ENCODE measurements around the gene AGMAT. TPM values are rescaled to one million over a fixed set of nuclear protein-coding genes. Genes with fewer than 3 reads are reported as not detected.

The AGMAT gene
- total RNA-seq, 1 donor from 2014 or later = 0.86 TPM

DNA sequence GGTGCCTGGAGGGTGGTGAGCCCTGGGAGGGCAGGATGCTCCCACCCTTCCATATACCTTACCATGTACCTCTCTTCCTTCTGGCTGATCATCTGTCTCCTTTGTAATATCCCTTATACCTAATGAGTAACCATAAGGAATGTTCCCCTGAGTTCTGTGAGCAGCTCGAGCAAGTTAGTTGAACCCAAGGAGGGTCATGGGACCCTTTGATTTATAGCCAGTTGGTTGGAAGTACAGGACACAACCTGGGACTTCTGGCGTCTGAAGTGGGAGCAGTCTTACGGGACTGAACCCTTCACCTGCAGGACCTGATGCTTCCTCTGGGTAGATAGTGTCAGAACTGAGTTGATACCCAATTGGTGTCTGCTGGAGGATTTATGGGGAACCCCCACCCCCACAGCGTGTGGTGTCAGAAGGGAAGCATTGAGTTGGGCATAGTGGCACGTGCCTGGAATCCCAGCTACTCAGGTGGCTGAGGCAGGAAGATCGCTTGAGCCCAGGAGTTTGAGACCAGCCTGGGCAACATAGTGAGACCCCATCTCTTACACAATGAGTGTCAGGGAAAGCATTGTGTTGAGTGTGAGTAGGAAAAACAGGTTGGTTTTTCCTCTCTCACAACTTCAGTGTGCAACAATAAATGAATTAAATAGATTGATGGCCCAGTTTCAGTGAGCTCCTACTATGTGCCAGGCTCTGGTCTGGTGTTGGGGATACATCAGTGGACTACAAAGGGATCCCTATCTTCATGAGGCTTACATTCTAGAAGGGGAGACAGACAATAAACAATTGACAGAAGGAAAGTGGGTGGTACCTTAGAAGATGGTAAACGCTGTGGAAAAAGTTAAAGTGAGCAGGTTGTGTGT lies 42.2 kb downstream of the AGMAT start:
- H3K4me1 Mint-ChIP-seq = no peaks in the 10 kb centered on the region
- no peaks in the 10 kb centered on the region for H3K27me3 Mint-ChIP-seq (ENCODE audit: insufficient read depth, low read depth)
- no peaks in the 10 kb centered on the region for H3K4me1 ChIP-seq
- DNase-seq (ENCODE audit: low spot score) = no peak
- H3K27me3 ChIP-seq = no peaks in the 10 kb centered on the region
- H4K20me1 ChIP-seq (ENCODE audit: low read depth) = peaks cover 6% of the 10 kb centered on the region
- no peak overlapping the region for H3K4me3 ChIP-seq
- H3K4me2 ChIP-seq = no peak overlapping the region
- no peak overlapping the region for H3K27ac ChIP-seq
- H3K9me3 Mint-ChIP-seq = no peaks in the 10 kb centered on the region
- no peak for TF ChIP-seq EZH2 (IDR thresholded peaks at IDR 0.05)
- no peak for TF ChIP-seq EZH2phosphoT487 (IDR thresholded peaks at IDR 0.05)
- TF ChIP-seq CTCF (IDR thresholded peaks at IDR 0.05) = no peak
- no peaks in the 10 kb centered on the region for H3K9me3 ChIP-seq (ENCODE audit: low read depth)
- H2AFZ ChIP-seq (replicated peaks) = no peak overlapping the region
- H3K27ac Mint-ChIP-seq = no peak overlapping the region
- H3F3A ChIP-seq (ENCODE audit: low read depth) = peaks cover 4% of the 10 kb centered on the region
- no peak overlapping the region for H3K4me3 Mint-ChIP-seq
- no peaks in the 10 kb centered on the region for H3K36me3 ChIP-seq
- no peak overlapping the region for H3K9ac ChIP-seq
- peaks cover 15% of the 10 kb centered on the region for H3K36me3 Mint-ChIP-seq
- H3K79me2 ChIP-seq (ENCODE audit: low read depth) = no peaks in the 10 kb centered on the region

DNA sequence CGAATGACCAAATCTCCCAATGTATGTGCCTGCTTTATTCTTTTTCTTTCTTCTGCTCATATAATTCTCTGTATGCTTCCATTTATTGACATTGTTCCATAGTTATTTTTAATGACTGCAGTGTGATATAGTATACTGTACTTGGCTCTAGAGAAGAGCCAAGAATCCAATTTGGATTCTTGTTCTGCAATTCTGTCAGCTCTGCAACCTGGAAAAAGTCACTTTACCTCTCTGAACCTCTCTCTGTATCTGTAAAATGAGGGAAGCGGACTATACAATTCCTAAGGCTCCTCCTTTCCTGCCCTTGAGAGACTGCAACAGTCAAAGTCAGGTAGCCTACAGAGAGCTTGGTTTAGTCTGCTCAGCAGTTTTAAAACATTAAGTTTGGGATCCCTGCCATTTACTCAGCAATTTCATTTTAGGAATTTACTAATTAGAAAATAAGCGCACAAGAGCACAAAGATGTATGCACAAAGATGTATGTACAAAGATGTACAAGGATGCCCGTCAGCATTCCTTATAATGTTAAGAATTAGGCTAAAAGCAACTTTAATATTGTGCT lies 43.5 kb downstream of the AGMAT start:
- no peaks in the 10 kb centered on the region for H3K9me3 Mint-ChIP-seq

DNA sequence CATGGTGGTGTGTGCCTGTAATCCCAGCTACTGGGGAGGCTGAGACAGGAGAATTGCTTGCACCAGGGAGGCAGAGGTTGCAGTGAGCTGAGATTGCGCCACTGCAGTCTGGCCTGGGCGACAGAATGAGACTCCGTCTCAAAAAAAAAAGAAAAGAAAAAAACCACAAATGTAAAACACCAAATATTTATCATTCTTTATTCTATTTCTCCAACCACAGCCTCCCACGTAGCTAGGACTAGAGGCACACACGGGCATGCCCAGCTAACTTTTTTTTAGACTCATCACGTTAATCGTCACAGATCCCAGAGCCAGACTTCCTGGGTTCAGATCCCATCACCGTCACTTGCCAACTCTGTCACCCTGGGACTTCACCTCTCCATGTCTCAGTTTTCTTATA lies 44.7 kb downstream of the AGMAT start:
- no peak overlapping the region for H3K4me2 ChIP-seq
- Mint-ChIP-seq H3K27ac (no peak overlapping the region), H3K27me3 (ENCODE audit: insufficient read depth, low read depth) (no peaks in the 10 kb centered on the region), H3K4me1 (no peaks in the 10 kb centered on the region), H3K4me3 (no peak overlapping the region), H3K9me3 (no peaks in the 10 kb centered on the region), H3K36me3 (peaks cover 18% of the 10 kb centered on the region)
- no peak overlapping the region for H3K9ac ChIP-seq
- no peak overlapping the region for H3K4me3 ChIP-seq
- no peaks in the 10 kb centered on the region for H3K79me2 ChIP-seq (ENCODE audit: low read depth)
- H3K4me1 ChIP-seq = no peaks in the 10 kb centered on the region
- no peak for DNase-seq (ENCODE audit: low spot score)
- no peak overlapping the region for H3K27ac ChIP-seq
- no peak overlapping the region for H2AFZ ChIP-seq (replicated peaks)
- no peaks in the 10 kb centered on the region for H3K9me3 ChIP-seq (ENCODE audit: low read depth)
- peaks cover 6% of the 10 kb centered on the region for H4K20me1 ChIP-seq (ENCODE audit: low read depth)
- no peaks in the 10 kb centered on the region for H3K27me3 ChIP-seq
- no peaks in the 10 kb centered on the region for H3K36me3 ChIP-seq
- TF ChIP-seq EZH2 (IDR thresholded peaks at IDR 0.05) (no peak), EZH2phosphoT487 (IDR thresholded peaks at IDR 0.05) (no peak)
- H3F3A ChIP-seq (ENCODE audit: low read depth) = peaks cover 2% of the 10 kb centered on the region

More for the DNA sequence above, 43.5 kb downstream of the AGMAT start:
- Mint-ChIP-seq H3K4me3 (no peak overlapping the region), H3K27me3 (ENCODE audit: insufficient read depth, low read depth) (no peaks in the 10 kb centered on the region), H3K27ac (no peak overlapping the region), H3K4me1 (no peaks in the 10 kb centered on the region), H3K36me3 (peaks cover 17% of the 10 kb centered on the region)
- Histone ChIP-seq H3K4me2 (no peak overlapping the region), H3K79me2 (ENCODE audit: low read depth) (no peaks in the 10 kb centered on the region), H3F3A (ENCODE audit: low read depth) (peaks cover 4% of the 10 kb centered on the region), H3K9me3 (ENCODE audit: low read depth) (no peaks in the 10 kb centered on the region), H4K20me1 (ENCODE audit: low read depth) (peaks cover 6% of the 10 kb centered on the region), H2AFZ (replicated peaks) (no peak overlapping the region), H3K4me3 (no peak overlapping the region), H3K27ac (no peak overlapping the region), H3K4me1 (no peaks in the 10 kb centered on the region), H3K27me3 (no peaks in the 10 kb centered on the region), H3K36me3 (no peaks in the 10 kb centered on the region), H3K9ac (no peak overlapping the region)
- no peak for DNase-seq (ENCODE audit: low spot score)
- TF ChIP-seq CTCF (IDR thresholded peaks at IDR 0.05) = no peak
- TF ChIP-seq EZH2 (IDR thresholded peaks at IDR 0.05) = no peak
- TF ChIP-seq EZH2phosphoT487 (IDR thresholded peaks at IDR 0.05) = no peak

GRCh38 chr1:15538771-15539170 lies 46.1 kb downstream of the AGMAT start:
- H3K4me3 Mint-ChIP-seq = no peak overlapping the region
- H3K27ac ChIP-seq = no peak overlapping the region
- no peaks in the 10 kb centered on the region for H3K9me3 ChIP-seq (ENCODE audit: low read depth)
- H3K36me3 Mint-ChIP-seq = peaks cover 16% of the 10 kb centered on the region
- no peaks in the 10 kb centered on the region for H3K79me2 ChIP-seq (ENCODE audit: low read depth)
- no peaks in the 10 kb centered on the region for H3F3A ChIP-seq (ENCODE audit: low read depth)
- DNase-seq (ENCODE audit: low spot score) = no peak
- no peaks in the 10 kb centered on the region for H3K4me1 ChIP-seq
- no peaks in the 10 kb centered on the region for H3K36me3 ChIP-seq
- H3K27ac Mint-ChIP-seq = no peak overlapping the region
- no peaks in the 10 kb centered on the region for H3K9me3 Mint-ChIP-seq
- H2AFZ ChIP-seq (replicated peaks) = no peak overlapping the region
- H3K27me3 ChIP-seq = no peaks in the 10 kb centered on the region
- no peak overlapping the region for H3K4me2 ChIP-seq
- no peaks in the 10 kb centered on the region for H3K27me3 Mint-ChIP-seq (ENCODE audit: insufficient read depth, low read depth)
- no peak for TF ChIP-seq EZH2 (IDR thresholded peaks at IDR 0.05)
- no peak for TF ChIP-seq CTCF (IDR thresholded peaks at IDR 0.05)
- no peak for TF ChIP-seq EZH2phosphoT487 (IDR thresholded peaks at IDR 0.05)
- H3K4me1 Mint-ChIP-seq = no peaks in the 10 kb centered on the region
- H4K20me1 ChIP-seq (ENCODE audit: low read depth) = peaks cover 6% of the 10 kb centered on the region
- no peak overlapping the region for H3K4me3 ChIP-seq
- no peak overlapping the region for H3K9ac ChIP-seq

All from neural progenitor cell (in vitro differentiated cells).